Ovary (tissue), 9 donors: ENCODE data around the gene PLEKHG2. TPM values are rescaled to one million over a fixed set of nuclear protein-coding genes. Genes with fewer than 3 reads are reported as not detected.

Experiments
- DNase-seq, 5 donors: peaks; one replicate each; pipeline ENCODE4 v3.0.0-alpha.2; 2019 to 2020
- H3K27ac ChIP-seq, 2 donors: fragments of 200-600 bp; one replicate each; pipeline versions ENCODE4 v1.5.1 to v1.8.0; 2019 to 2022
- H3K27me3 ChIP-seq: fragments of 200-600 bp; one replicate; pipeline ENCODE4 v1.8.0; 2022
- H3K36me3 ChIP-seq: fragments of 200-600 bp; sonication (generic); one replicate; pipeline ENCODE4 v1.5.1; 2019
- H3K4me1 ChIP-seq: one replicate; pipeline ENCODE4 v1.8.1; 2013; ENCODE audit warnings: mild to moderate bottlenecking, moderate library complexity; ENCODE audit not compliant: insufficient read depth
- H3K4me3 ChIP-seq: fragments of 200-600 bp; sonication (generic); one replicate; pipeline ENCODE4 v1.5.1; 2017
- H3K9me3 ChIP-seq, 2 donors: fragments of 200-600 bp in 1 of 2; sonication (generic) in 1 of 2; one replicate each; pipeline versions ENCODE4 v1.5.1 to v1.8.1; 2013 to 2019; ENCODE audit warnings: mild to moderate bottlenecking in 1 of 2, moderate library complexity in 1 of 2
- CTCF ChIP-seq, 3 donors: fragments of 450-650 bp in 2 of 3; fragments of 200-600 bp in 1 of 3; IDR thresholded peaks; one replicate each; pipeline versions ENCODE4 v1.5.1 to v1.8.0; 2016 to 2022; ENCODE audit warnings: antibody characterized with exemption in 3 of 3, mild to moderate bottlenecking in 1 of 3
- EP300 ChIP-seq: sonication (generic); formaldehyde crosslinking; IDR thresholded peaks from one replicate; pipeline ENCODE4 v1.6.1; 2017; ENCODE audit warnings: antibody characterized with exemption
- POLR2A ChIP-seq: fragments of 450-650 bp; IDR thresholded peaks from one replicate; pipeline ENCODE4 v1.6.1; 2017; ENCODE audit warnings: antibody characterized with exemption, mild to moderate bottlenecking, moderate library complexity
- WGBS, 3 donors: extraction: QIAGEN DNeasy Blood & Tissue Kit in 1 of 3; methylation state at CpG; one replicate each; pipeline versions ENCODE4 v1.1.5 to v1.1.7; 2013 to 2017; 5-methylcytosine and 5-hydroxymethylcytosine counted together
- intact Hi-C, 4 donors: fragments of 100-400 bp; cut with DNase I; formaldehyde crosslinking; loops; one replicate each; pipeline versions ENCODE4 v1.11.0 to v1.15.1; 2022 to 2023
- polyA plus RNA-seq, 2 donors: library from polyadenylated mRNA; stranded (reverse); fragments of 200-250 nt in 1 of 2; fragments of 350-450 nt in 1 of 2; fragmentation: Illumina TruSeq in 1 of 2; extraction: RNeasy Lipid Tissue Mini Kit (QIAGEN cat#74804) in 1 of 2; gene quantifications; one replicate each; pipeline ENCODE4 v1.2.3, GENCODE V29; 2013 to 2014
- total RNA-seq, 7 donors: library from RNA; depleted of rRNA in 2 of 7; stranded (reverse); fragments of >200 nt in 2 of 7; fragmentation: NEBNext Ultra II Directional in 3 of 7; extraction: Animal tissue kit (Norgen Biotek cat#: 25700) in 3 of 7; gene quantifications; one replicate each; pipeline versions ENCODE4 v1.1.0 to v1.2.4, GENCODE V29; 2016 to 2023
- donor health status: DM: no; HTN: no; CAD: no; lungs with moderate emphysema.
- donor health status: DM: no; HTN: no; CAD: no.
- donor health status: Bipolar disorder and iron deficiency.
- donor health status: DM: yes; HTN: yes; CAD: no.
- donor health status: DM: no; HTN: no; CAD: no.
- donor health status: DM: yes; HTN: yes; CAD: no.

PLEKHG2 gene
- total and polyA plus RNA-seq, 9 donors = 8.6 to 68.0 (median 26.6) TPM

GRCh38 chr19:39415111-39416046 is 2.9 kb downstream of the PLEKHG2 start:
- intact Hi-C loops = no loop called here
- WGBS, 3 donors = 28 to 45% (median 30%) methylated on average over 34 to 35 of the region's 35 CpGs
- DNase-seq = peak in 3 of 5 donors; percentile 50 to 54 (median 51)
- Histone ChIP-seq H3K9me3 (no peaks in the 10 kb centered on the region), H3K4me1 (peaks cover 24% of the 10 kb centered on the region), H3K36me3 (no peaks in the 10 kb centered on the region), H3K4me3 (no peak overlapping the region), H3K27me3 (no peaks in the 10 kb centered on the region), H3K27ac (peak overlapping the region in 1 of 2 donors; percentile 21)
- TF ChIP-seq POLR2A = no peak
- no peak for TF ChIP-seq CTCF (IDR thresholded peaks at IDR 0.05)
- no peak for TF ChIP-seq EP300

GRCh38 chr19:39416152-39417120 is 4.0 kb downstream of the PLEKHG2 start:
- no peaks in the 10 kb centered on the region for H3K27me3 ChIP-seq
- no peak for TF ChIP-seq EP300
- no peak for TF ChIP-seq POLR2A
- TF ChIP-seq CTCF (IDR thresholded peaks at IDR 0.05) = no peak
- H3K36me3 ChIP-seq = no peaks in the 10 kb centered on the region
- 67 to 74% (median 69%) methylated on average over 25 to 27 of the region's 27 CpGs for WGBS, 3 donors
- H3K4me3 ChIP-seq = no peak overlapping the region
- H3K4me1 ChIP-seq = peaks cover 18% of the 10 kb centered on the region
- H3K9me3 ChIP-seq = no peaks in the 10 kb centered on the region
- H3K27ac ChIP-seq = no peak overlapping the region
- intact Hi-C loops = no loop called here
- peak in 4 of 5 donors; percentile 46 to 64 (median 50) for DNase-seq

- no peaks in the 10 kb centered on the region for H3K36me3 ChIP-seq
- 87 to 91% (median 90%) methylated on average over 30 of the region's 30 CpGs for WGBS, 3 donors
- peak in 1 of 5 donors; percentile 38 for DNase-seq
- intact Hi-C loops = no loop called here
- peaks cover 18% of the 10 kb centered on the region for H3K4me1 ChIP-seq
- no peak overlapping the region for H3K27ac ChIP-seq
- H3K9me3 ChIP-seq = no peaks in the 10 kb centered on the region
- H3K4me3 ChIP-seq = no peak overlapping the region
- no peaks in the 10 kb centered on the region for H3K27me3 ChIP-seq
- TF ChIP-seq EP300 (no peak), CTCF (IDR thresholded peaks at IDR 0.05) (no peak), POLR2A (no peak)
Measured at GRCh38 chr19:39417463-39418181, 5.2 kb downstream of the PLEKHG2 start.

GRCh38 chr19:39419003-39419402 is 6.5 kb downstream of the PLEKHG2 start:
- 79 to 92% (median 84%) methylated on average over 9 of the region's 9 CpGs for WGBS, 3 donors
- Histone ChIP-seq H3K27me3 (no peaks in the 10 kb centered on the region), H3K4me3 (no peak overlapping the region), H3K4me1 (peaks cover 18% of the 10 kb centered on the region), H3K9me3 (no peaks in the 10 kb centered on the region), H3K27ac (no peak overlapping the region), H3K36me3 (no peaks in the 10 kb centered on the region)
- no peak for DNase-seq
- TF ChIP-seq EP300 = no peak
- TF ChIP-seq POLR2A = no peak
- no peak for TF ChIP-seq CTCF (IDR thresholded peaks at IDR 0.05)
- intact Hi-C loops = no loop called here
